COLO829 (cell line): ENCODE data around the gene ULK1.

Experiments used
- DNase-seq: peaks from one replicate; pipeline ENCODE4 v3.0.0; 2012; ENCODE audit warnings: low spot score

Gene ULK1

DNA sequence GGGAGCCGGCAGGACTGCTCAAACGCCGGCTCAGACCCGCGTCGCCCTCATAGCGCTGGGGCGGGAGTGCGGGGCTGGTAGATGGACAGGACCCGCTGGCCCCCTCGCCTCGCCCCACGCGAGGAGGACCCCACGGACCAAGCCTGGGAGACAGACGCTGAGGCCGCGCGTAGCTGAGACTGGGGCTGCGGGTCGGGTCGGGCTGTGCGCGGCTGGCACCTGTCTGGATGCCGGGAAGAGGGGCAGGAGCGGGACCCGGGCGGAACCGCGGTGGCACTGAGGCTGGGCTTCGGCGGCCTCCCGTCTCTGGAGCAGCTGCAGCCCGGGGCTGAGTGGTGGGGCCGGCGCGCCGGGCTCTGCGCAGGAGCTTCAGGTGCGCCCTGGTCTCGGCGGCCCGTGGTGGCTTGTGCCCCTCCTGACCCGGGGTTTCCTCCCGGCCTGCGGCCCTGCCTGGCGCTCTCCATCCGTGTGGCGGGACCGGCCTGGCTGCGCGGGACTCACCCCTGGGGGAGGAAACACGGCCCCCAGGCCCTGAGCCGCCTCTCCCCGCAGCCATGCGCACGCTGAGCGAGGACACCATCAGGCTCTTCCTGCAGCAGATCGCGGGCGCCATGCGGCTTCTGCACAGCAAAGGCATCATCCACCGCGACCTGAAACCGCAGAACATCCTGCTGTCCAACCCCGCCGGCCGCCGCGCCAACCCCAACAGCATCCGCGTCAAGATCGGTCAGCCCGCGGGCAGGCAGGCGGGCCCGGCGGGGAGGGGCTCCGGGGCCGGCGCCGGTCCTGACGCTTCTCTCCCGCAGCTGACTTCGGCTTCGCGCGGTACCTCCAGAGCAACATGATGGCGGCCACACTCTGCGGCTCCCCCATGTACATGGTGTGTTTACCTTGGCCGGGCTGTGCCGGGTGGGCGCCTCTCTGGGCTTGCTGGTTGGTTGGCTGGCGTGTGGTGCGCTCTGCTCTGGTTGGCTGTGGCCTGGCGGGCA, 14.0 kb downstream of the ULK1 start:
- DNase-seq, result no peak

DNA sequence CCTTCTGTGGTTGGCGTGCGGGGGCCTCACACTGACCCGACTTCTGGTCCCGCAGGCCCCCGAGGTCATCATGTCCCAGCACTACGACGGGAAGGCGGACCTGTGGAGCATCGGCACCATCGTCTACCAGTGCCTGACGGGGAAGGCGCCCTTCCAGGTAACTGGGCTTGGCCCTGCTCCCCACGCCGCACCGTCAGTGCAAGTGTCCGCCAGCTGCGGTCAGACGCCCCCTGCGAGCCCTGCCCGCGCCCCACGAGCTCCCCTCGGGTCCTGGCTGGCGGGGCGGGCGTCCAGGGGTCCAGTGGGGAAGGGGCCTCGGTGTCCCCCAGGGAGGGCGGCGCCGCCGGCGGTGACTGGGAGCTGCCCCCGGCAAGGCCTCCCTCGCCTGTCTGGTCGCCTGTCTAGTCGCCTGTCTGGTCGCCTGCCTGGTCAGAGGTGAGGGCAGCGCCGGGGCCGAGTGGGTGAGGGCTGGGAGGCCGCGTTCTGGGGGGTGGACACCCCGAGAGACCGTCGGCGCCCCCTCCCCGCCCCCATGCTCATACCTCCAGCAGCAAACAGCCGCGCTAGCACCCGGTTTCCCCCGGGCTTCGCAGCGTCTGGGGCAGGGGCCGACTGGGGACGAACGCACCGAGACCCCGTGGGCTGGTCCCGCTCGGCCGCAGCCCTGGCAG, 14.8 kb downstream of the ULK1 start:
- no peak for DNase-seq

DNA sequence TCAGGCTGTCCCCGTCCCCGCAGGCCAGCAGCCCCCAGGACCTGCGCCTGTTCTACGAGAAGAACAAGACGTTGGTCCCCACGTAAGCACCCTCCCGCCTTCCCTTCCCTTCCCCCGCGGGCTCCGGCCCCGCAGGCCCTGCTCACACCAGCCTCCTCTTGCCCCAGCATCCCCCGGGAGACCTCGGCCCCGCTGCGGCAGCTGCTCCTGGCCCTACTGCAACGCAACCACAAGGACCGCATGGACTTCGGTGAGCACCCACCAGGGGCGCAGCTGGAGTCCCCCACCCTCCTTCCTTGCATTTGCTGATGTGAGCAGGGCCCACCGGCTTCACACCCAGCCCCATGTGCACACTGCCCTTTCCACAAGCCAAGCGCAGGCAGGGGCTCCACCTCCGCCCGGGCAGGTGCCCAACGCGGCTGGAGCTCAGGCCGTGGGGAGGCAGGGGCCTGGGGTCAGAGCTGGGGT, 15.4 kb downstream of the ULK1 start:
- no peak for DNase-seq

DNA sequence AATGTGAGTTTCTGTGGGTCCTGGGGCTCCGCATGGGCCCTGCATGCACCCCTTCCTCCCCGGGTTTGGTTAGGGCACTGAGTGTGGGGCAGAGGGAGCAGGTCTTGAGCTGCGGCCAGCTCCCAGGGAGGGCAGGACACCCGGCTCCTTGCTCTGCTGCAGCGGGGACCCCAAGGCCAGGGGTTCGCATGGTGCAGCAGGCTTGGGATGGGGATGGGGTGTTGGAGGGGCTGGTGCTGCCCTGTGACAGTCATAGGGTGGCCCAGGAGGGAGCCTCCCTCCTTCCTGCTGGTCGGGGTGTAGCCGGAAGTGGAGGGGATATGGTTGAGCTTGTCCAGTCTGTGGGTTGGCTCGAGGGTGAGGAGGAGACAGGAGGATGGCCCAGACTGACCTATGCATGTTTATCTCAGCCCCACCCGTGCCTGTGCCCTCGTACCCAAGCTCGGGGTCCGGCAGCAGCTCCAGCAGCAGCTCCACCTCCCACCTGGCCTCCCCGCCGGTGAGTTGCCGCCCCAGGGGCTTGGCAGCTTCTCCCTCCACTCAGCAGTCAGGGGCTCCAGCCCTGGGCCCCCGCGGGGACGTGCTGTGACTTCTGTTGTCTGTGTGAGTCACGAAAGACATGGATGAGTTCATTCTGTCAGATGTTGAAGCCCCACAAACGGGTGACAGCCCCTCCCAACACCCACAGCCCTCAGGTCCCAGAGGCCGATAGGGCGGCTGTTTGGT, 16.0 kb downstream of the ULK1 start:
- no peak for DNase-seq

DNA sequence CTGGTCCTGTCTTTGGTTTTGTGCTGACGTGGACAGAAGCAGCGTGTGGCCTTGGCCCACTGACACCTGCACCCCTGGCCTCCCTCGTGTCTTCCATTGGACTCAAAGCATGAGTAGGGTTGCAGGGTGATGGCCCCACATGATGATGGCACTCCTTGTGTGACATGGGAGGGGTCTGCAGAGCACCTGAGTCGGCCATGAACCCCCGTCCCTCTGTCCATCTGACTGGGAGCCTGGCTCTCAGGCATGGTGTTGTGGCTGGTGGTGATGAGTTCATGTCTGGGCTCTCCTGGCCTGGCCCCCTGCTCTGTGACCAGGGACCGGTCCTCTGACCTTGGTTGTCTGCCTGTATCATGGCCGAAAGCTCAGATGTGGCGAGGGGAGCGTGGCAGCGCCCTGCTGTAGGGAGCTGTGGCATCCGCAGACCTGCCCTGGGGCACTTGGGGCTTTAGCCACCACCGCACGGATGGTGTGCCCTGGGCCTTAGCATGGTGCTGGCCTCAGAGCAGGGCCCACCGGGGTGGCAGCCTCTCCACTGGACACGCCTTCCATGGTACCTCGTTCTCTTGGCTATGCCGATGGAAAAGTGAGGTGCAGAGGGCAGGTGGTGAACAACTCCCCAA, 16.7 kb downstream of the ULK1 start:
- DNase-seq, result no peak

DNA sequence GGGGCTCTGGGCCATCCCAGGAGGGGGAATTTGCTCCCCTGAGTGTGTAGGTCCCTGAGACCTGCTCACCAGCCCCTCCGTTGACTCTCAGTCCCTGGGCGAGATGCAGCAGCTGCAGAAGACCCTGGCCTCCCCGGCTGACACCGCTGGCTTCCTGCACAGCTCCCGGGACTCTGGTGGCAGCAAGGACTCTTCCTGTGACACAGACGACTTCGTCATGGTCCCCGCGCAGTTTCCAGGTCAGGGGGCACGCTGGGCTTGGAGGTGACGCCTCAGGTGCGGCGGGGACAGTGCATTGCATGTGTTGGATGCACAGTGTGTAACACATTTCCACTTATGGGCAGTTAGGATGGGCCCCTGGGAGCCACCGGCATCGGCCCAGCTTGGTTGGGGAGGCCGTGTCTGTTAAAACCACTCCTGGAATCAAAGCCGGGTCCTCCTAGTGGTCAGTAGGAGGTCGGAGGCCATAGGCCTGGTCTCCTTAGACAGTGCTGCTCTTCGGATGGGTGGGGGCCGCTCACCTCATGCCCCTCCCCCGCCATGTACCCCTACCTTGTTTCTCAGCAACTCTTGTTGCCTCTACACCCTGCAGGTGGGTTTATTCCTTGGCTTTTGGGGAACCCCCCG, 17.5 kb downstream of the ULK1 start:
- DNase-seq, result no peak

DNA sequence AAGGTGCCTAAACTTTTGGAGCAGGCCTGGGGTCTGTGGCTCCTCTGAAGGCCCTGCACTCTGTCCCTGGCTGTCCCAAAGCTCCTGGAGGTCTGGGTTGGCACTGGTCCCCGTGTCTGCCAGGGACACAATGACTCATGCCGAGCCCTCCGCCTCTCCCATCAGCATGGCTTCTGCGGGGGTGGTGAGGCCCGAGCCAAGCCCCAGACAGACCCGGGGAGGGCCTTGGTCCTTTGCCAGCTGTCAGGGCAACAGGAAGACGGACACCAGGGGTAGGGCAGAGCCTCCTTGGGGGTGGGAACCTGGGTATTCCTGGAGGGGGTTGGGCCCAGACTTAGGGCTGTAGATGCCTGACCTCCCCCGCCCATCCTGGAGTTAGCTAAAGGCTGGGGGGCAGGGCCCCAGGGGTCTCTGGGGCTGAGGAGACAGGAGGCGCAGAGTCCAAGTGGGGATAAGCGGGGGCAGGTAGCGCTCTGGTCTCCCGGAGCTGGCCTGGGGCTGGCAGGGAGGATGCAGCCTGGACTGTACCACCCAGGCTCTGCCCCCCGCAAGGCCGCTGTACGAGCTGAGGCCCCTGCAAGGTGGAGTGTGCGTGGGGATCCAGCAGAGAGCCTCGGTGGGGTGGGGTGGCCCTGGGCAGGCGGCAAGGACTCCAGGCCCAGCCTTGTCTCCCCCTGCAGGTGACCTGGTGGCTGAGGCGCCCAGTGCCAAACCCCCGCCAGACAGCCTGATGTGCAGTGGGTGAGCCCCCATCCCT, 18.3 kb downstream of the ULK1 start:
- DNase-seq, result peak; percentile 91

DNA sequence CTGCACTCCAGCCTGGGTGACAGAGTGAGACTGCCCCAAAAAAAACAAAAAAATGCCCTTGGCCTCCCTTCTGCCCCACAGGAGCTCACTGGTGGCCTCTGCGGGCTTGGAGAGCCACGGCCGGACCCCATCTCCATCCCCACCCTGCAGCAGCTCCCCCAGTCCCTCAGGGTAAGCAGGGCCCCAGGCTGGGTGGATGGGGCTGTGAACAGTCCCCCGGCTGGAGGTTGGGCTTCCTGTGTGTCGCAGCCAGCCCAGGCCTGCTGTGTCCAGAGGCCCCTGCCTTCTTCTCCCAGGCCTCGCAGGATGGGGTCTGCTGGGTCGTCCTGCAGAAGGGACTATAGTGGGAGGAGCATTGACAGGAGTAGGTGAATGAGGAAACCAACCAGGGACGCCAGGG, 19.2 kb downstream of the ULK1 start:
- DNase-seq, result no peak

DNA sequence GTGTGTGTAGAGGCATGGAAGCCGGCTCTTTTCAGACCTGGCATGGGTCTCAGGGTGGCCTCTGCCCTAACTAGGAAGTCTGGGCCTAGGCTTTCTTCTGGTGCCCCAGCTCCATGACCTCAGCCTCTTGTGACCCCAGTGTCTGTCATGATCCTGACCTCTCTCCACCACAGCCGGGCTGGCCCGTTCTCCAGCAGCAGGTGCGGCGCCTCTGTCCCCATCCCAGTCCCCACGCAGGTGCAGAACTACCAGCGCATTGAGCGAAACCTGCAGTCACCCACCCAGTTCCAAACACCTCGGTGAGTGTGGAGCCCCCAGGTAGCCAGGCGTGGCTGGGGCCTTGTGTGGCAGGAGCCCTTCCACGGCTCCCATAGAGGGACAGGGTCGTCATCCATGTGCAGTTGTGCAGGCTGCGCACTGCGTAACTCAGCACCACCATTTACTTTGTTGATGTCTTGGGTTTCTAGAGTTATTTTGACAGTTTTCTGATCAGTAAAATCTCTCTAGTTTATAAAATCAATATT, 19.8 kb downstream of the ULK1 start:
- no peak for DNase-seq

DNA sequence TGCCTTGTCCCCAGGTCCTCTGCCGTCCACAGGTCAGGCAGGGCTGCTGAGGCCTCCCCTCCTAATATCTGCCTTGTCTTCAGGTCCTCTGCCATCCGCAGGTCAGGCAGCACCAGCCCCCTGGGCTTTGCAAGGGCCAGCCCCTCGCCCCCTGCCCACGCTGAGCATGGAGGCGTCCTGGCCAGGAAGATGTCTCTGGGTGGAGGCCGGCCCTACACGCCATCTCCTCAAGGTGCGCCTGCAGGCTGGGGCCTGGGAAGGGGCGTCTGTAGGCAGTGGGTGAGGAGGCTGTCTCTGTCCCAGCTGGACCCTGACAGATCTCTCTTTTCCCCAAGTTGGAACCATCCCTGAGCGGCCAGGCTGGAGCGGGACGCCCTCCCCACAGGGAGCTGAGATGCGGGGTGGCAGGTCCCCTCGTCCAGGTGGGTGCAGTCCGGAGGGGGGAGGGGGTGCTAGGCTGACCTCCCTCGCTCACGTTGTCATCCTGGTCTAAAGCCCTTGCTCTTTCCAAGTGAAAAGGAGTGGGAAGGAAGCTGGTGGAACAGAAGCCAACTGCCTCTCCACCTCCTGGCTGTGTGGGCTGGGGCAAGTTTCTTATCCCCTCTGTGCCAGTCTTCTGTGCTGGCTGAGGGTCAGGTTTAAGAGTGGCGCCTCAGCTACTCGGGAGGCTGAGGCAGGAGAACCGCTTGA, 20.7 kb downstream of the ULK1 start:
- DNase-seq, result no peak

DNA sequence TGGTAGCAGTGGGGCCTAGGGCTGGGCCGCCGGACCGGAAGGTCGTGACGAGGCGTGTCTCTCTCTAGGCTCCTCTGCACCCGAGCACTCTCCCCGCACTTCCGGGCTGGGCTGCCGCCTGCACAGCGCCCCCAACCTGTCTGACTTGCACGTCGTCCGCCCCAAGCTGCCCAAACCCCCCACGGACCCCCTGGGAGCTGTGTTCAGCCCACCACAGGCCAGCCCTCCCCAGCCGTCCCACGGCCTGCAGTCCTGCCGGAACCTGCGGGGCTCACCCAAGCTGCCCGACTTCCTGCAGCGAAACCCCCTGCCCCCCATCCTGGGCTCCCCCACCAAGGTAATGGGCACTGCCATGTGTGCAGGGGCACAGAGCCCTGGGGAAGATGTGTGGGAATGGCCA, 21.4 kb downstream of the ULK1 start:
- DNase-seq, result no peak

DNA sequence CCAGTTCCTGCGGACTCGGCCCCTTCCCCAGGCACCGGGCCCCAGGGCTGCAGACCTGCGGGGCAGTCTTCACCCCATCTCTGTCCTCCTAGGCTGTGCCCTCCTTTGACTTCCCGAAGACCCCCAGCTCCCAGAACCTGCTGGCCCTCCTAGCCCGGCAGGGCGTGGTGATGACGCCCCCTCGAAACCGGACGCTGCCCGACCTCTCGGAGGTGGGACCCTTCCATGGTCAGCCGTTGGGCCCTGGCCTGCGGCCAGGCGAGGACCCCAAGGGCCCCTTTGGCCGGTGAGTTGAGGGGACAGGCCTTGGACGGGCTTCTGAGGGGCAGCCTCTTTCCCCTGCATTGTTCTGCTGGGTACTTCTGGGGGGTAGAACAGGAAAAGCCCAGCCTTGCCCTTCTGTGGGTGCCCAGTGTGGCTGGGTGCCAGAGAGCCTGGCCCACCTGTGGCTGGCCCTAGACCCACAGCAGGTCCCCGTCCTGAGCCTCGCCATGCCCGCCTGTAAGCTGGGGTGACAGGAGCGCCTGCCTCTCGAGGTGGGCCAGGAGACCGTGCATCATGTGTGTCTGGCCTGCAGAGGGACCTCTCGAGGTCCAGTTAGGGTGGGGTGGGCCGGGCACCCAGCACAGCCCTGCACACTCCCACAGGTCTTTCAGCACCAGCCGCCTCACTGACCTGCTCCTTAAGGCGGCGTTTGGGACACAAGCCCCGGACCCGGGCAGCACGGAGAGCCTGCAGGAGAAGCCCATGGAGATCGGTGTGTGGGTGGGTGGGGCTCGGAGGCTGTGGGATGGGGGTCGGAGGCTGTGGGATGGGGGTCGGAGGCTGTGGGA, 22.1 kb downstream of the ULK1 start:
- no peak for DNase-seq

DNA sequence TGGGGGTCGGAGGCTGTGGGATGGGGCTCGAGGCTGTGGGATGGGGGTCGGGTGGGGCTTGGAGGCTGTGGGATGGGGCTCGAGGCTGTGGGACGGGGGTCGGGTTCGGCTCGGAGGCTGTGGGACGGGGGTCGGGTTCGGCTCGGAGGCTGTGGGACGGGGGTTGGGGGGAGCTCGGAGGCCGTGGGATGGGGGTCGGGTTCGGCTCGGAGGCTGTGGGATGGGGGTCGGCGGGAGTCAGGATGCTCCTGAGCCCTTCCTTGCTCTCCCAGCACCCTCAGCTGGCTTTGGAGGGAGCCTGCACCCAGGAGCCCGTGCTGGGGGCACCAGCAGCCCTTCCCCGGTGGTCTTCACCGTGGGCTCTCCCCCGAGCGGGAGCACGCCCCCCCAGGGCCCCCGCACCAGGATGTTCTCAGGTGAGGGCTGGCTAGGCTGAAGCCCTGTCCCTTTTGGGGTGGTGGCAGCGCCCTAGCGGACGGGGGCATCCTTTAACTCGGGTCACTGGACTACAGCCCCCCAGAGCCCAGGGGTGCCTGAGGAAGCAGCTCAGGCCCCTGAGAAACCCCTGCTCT, 22.8 kb downstream of the ULK1 start:
- DNase-seq, result no peak

DNA sequence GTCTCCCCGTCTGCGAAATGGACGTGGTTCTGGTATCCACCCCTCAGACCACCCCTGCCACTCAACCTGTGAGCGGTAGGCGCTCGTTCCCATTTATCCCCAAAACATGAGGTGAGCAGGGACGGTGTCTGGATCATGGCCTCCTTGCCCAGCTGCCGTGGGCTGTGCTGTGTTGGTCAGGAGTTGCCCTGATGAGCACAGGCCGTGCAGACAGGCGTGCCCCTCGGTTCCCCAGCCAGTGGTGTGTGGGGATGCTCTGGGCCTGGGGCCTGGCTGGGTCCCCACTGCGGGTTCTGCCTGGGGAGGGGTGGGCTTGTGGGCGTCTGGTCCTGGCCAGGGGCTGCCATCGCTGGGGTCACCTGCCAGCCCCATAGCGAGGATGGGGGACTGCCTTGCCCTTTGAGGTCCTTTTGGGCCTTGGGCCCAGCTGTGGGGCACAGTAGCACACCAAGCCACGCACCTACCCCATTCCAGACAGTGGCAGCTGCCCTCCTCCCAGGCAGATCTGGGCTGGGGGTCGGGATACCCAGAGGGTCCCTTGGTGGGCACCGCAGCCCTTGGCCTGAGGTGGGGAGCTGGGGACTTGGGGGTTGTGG, 23.4 kb downstream of the ULK1 start:
- DNase-seq, result no peak

DNA sequence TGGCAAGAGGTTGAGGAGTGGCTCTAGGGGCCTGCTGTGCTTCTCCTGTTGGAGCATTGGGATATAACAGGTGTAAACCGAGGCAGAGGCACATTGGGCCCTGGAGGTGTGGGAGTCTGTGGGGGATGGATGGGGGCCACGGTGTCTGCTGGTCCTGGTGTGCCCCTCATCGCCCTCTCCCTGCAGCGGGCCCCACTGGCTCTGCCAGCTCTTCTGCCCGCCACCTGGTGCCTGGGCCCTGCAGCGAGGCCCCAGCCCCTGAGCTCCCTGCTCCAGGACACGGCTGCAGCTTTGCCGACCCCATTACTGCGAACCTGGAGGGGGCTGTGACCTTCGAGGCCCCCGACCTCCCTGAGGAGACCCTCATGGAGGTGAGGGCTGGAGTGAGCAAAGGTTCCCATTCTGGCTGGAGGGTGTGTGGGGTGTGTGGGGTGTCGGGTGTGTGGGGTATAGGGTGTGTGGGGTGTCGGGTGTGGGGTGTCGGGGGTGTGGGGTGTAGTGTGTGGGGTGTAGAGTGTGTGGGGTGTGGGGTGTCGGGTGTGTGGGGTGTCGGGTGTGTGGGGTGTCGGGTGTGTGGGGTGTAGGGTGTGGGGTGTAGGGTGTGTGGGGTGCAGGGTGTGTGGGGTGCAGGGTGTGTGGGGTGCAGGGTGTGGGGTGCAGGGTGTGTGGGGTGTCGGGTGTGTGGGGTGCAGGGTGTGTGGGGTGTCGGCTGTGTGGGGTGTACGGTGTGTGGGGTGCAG, 24.1 kb downstream of the ULK1 start:
- DNase-seq, result no peak

DNA sequence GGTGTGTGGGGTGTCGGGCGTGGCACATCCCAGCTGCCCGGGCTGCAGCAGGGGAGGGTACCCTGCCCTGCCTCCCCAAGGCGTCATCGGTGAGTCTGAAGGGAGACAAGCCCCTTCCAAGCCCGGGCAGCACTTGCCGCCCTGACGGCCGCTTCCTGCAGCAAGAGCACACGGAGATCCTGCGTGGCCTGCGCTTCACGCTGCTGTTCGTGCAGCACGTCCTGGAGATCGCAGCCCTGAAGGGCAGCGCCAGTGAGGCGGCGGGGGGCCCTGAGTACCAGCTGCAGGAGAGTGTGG, 24.6 kb downstream of the ULK1 start:
- DNase-seq, result no peak

DNA sequence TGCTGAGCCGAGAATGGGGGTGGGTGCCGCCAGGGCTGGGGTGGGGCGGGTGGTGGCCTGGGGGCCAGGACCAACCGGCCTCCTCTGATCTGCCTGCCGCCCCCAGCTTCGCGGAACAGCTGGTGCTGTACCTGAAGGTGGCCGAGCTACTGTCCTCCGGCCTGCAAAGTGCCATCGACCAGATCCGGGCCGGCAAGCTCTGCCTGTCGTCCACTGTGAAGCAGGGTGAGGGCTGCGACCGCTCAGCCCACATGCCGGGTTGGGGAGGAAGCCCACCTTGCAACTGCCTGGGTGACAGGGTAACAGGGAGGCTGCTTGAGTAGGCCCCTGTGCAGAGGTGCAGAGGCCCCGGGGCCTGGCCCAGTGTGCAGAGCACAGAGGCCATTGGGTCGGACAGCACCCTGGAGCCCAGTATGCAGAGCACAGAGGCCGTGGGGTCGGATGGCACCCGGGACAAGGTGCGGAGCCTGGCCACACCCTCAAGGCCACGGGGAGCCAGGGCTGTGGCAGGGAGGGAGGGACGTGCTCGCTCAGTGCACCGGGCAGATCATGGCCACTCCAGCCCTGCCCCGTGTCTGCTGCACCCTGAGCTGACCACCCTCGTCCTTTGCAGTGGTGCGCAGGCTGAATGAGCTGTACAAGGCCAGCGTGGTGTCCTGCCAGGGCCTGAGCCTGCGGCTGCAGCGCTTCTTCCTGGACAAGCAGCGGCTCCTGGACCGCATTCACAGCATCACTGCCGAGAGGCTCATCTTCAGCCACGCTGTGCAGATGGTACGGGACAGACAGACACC, 25.1 kb downstream of the ULK1 start:
- DNase-seq, result no peak
